ENCODE results near the gene YARS1. TPM values are rescaled to one million over a fixed set of nuclear protein-coding genes. Genes with fewer than 3 reads are reported as not detected.

The YARS1 gene
- total RNA-seq, 1 donor from 2014 or later: 36.1 TPM

DNA sequence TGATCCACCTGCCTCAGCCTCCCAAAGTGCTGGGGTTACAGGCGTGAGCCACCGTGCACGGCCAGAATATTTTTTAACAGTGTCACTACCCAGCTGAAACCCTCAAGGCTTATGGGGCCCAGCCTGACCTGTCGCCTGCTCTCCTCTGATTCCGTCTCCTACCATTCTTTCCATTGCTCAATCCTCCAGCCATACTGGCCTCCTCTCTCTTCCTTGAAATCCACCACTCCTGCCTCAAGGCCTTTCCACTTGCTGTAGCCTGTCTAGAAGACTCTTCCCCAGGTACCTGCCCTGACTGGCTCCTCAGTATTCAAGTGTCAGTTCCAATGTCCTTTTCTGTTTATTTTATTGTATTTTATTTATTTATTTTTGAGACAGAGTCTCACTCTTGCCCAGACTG, 53.9 kb downstream of the YARS1 start:
- DNase-seq: no peak

GRCh38 chr1:32761936-32762335, 55.2 kb downstream of the YARS1 start:
- DNase-seq: no peak

GRCh38 chr1:32761253-32761877, 55.8 kb downstream of the YARS1 start:
- DNase-seq: peak; percentile 59

DNA sequence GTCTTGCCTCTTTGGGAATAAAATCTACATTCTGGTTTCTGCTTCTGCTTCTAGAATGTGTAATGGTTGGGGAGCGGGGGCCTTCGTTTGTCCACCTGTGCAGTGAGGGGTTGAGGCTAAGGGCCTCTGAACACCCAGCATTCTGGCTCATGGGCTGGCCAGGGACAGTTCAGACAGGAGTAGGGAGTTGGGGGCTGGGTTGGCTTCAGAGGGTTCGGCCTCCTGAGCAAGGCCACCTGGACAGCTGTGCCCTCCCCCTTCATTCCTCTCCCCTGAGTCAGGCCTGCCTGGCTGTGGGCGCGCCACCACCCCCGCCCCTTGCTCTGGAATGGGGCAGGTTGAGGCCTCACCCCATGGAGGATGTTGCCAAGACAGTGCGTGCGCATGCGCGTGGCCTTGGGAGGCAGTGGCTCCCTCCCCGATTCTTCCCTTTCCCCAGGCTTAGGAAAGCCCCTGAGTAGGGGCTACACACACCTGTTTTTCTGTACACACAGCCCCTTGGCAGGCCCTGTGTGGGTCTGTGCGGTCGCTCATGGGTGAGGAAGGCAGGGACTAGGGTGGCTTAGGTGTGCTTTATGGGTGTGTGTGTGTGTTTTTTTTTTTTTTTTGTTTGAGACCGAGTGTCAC, 57.0 kb downstream of the YARS1 start:
- peak; percentile 78 for DNase-seq

- DNase-seq: no peak
Measured at GRCh38 chr1:32759521-32759981, 57.6 kb downstream of the YARS1 start.

- no peak for DNase-seq
Measured at GRCh38 chr1:32758795-32759430, 58.2 kb downstream of the YARS1 start.

DNA sequence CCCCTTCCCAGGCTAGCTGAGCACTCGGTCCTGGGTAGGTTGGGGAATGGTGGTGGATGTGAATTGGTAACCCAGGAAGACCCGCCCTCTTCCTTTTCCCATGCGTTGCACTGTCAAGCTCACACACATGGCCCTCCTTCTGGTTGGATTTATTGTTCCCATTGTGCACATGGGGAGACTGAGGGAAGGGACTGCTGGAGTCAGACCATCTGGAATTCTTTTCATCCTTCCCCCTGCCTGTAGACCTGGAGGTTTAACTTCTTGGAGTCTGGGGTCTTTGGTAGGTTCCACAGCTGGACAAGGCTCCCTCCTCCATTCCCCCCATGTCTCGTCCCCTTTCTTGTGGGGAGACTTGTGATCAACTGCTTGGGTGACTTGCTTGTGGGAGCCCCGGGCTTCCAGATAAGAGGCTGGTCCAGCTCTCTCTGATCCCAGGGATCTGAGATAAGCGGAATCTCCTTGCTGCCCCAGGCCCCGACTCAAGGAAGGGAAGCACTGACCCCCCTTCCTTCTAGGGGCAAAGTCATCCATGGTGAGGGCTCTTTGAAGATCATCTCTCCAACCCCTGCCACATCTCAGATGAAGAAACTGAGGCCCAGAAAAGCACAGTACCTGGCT, 58.9 kb downstream of the YARS1 start:
- no peak for DNase-seq

GRCh38 chr1:32757213-32757895, 59.8 kb downstream of the YARS1 start:
- no peak for DNase-seq

DNA sequence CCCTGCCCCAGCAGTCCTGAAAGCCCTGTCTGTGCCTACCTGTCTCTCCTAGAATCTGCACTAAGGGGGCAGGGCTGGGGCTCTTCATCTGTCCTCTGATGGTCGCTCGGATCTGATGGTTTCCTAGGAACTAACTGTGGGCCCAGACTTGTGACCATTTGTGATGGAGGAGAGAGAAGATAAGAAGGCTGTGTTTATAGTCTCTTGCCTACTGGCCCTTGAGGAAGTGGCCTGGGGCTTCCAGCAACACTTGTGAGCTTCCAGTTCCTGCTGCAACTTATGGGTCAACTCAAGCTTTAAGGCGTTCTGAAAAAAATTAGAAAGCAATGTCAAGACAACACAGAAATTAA, 61.4 kb downstream of the YARS1 start:
- DNase-seq: no peak

- DNase-seq: no peak
Measured at GRCh38 chr1:32755098-32755809, 61.9 kb downstream of the YARS1 start.

DNA sequence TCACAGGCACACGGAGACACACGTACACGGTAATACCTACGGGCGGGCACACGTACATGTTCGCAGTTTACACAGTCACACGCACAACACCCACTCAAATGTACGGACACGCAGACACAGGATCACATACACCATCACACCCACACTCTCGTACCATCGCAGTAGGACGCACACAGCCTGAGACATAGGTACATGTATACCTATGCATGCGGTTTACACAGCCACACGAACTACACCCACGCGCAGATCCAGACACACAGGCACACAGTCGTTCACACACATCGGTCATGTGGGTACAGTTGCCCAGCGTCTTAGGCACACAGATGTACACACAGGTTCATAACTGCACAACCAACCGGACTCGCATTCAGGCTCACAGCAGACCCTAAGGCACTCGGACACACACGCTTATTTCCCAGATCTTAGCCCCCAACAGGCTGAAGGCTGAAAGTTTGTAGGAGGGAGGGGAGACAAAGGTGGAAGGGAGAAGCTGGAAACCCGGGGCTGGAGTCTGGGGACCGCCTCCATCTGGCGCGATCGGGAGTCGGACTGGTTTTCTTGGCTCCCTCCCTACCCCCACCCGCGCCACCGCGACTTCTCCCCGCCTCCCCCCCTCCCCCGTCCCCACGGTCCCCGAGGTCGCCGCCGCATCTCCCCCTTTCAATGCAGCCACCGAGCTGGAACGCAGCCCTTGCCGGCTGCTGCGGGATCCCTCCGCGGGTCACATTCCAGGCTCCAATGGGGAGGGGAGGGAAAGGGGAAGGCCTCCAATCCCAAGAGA, 62.7 kb downstream of the YARS1 start:
- DNase-seq: no peak

DNA sequence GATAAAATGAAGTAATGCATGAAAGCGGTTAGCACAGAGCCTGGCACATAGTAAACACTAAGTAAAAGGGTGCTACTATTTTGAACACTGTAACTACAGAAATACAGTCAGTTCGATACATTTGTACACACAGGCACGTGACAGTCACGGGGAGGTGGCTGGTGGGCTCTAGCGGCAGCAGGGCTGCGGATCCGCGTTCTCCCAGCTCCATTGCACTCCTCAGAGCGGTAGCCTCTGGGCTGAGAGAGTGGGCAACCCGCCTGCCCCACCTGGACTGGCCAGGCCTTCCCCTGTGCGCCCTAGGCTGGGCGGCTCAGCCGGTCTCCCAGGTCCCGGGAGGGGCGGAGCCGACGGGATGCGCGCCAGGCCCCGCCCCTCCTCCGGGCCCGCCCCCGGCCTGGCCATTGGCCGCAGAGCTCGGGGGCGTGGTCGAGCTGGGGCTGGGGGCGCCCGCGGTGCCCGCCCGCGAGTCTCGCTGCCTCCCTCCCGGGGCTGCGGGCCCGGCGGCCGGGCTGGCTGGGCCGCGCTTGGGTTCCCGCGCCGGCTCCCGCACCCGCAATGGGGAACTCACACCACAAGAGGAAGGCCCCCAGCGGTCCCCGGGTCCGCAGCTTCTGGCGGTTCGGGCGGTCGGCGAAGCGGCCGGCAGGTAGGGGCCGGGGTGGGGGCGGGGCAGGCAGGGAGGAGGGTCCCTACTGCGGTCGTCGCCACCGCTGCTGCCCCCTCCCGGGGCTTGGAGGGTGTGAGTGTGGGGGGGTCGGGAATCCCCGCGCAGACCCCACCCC, 63.4 kb downstream of the YARS1 start:
- DNase-seq: peak; percentile 87

- peak; percentile 20 for DNase-seq
Measured at GRCh38 chr1:32749771-32750170, 67.4 kb downstream of the YARS1 start.

DNA sequence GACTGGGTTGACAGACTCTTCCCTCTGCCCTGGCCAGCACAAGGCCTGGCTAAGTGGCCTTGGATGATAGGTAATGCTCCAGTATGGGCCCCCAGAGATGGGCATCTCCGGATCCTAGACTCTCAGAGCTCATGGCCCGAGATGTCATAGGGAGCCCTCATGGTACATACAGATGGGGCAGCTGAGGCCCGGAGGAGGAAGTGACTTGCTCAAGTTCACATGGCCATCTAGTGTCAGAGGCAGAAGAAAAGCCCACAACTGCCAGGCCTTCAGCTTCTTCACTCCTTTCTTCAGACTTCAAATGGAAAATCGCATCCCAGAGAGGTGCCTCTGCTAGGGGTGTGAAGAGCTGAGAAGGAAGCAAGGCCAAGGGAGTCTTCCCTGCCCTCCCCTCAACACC, 67.8 kb downstream of the YARS1 start:
- DNase-seq: no peak

DNA sequence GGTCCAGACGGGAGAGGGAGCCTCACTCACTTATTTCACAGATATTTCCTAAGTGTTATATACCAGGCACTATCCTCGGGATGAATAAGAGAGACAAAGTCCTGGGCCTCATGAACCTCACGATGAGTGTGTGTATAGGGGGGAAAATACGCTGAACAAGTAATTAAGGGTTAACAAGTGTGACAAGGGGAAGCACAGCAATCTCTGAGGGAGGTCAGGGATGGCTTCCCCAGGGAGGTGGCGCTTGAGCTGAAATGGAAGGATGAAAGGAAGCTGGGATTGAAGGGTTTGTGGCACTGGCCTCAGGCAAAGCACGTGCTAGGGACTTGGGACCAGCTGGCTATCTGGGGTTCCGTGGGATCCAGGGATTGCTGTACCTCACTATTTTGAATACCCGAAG, 68.2 kb downstream of the YARS1 start:
- no peak for DNase-seq

DNA sequence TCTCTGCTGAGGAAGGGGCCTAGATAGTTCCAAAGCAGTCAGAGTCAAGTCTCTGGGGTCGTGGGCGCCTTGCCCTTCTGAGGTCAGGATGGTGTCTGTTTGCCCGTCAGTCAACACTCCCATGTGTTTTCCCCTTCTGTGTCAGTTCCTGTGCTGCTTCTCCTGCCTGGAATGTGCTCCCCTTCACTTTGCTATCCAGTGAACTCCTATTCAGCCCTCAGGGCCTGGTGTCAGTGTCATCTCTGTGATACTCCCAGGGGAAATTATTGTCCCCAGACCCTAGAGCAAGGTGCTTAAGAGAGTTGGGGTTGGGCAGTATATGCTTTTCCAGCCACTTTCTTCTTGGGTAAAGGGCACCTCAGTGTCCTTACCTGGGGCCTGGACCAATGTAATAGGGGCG, 68.8 kb downstream of the YARS1 start:
- DNase-seq: no peak

DNA sequence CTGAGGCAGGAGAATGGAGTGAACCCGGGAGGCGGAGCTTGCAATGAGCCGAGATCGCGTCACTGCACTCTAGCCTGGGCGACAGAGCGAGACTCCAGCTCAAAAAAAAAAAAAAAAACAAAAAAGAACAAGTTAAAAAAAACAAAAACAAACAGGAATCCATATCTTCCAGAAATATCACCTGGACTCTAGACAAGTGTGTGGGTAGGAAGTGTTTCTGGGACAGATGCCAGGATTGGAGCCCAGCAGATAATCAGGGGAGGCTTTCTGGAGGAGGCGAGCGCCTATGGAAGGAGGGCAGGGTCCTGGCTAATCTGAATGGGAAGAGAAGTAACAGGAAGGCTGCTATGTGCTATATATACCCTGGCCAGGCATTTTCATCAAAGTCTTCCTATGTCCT, 71.0 kb downstream of the YARS1 start:
- DNase-seq: no peak

- DNase-seq: no peak
Measured at GRCh38 chr1:32744071-32744425, 73.1 kb downstream of the YARS1 start.

- peak; percentile 22 for DNase-seq
Measured at GRCh38 chr1:32743380-32744070, 73.6 kb downstream of the YARS1 start.

- no peak for DNase-seq
Measured at GRCh38 chr1:32742956-32743355, 74.2 kb downstream of the YARS1 start.

Data from tongue (tissue), 2 donors.